Measurements from ENCODE around the gene PTPRD.

DNA sequence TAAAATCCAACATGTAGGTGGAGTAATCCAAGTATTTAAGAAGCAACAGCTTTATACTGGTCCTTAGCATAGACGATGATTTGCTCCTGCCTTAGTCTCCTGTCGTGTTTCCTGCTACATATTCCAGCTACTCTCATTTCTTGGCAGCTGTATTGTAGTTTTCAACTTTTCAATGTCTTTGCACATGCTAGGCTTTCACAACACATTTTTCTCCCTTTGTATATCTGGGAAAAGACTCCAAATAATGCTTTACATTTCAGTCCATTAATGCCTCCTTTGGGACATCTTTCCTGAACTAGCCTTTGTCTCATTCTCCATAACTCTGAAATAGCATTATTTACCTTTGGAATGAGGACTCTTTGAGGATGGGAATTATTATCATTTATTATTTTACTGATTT, 508.0 kb downstream of the PTPRD start:
- TF ChIP-seq POLR2A (IDR thresholded peaks at IDR 0.05) = no peak
- TF ChIP-seq, protein P1, sequence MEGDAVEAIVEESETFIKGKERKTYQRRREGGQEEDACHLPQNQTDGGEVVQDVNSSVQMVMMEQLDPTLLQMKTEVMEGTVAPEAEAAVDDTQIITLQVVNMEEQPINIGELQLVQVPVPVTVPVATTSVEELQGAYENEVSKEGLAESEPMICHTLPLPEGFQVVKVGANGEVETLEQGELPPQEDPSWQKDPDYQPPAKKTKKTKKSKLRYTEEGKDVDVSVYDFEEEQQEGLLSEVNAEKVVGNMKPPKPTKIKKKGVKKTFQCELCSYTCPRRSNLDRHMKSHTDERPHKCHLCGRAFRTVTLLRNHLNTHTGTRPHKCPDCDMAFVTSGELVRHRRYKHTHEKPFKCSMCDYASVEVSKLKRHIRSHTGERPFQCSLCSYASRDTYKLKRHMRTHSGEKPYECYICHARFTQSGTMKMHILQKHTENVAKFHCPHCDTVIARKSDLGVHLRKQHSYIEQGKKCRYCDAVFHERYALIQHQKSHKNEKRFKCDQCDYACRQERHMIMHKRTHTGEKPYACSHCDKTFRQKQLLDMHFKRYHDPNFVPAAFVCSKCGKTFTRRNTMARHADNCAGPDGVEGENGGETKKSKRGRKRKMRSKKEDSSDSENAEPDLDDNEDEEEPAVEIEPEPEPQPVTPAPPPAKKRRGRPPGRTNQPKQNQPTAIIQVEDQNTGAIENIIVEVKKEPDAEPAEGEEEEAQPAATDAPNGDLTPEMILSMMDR (IDR thresholded peaks at IDR 0.05) = no peak

Measured in Peyer's patch (tissue), 4 donors.